ENCODE measurements around the gene NOXA1. TPM values are rescaled to one million over a fixed set of nuclear protein-coding genes. Genes with fewer than 3 reads are reported as not detected.

The NOXA1 gene
- total RNA-seq, 2 donors from 2014 or later: 0.94 to 3.4 TPM

GRCh38 chr9:137392232-137393007 is 30.8 kb upstream of the NOXA1 start:
- Histone ChIP-seq H3K27ac (no peak overlapping the region), H3K4me1 (peaks cover 0 to 12% of the 10 kb centered on the region in 2 donors), H3K4me3 (no peak overlapping the region), H3K9me3 (no peaks in the 10 kb centered on the region), H3K36me3 (no peaks in the 10 kb centered on the region), H3K27me3 (no peaks in the 10 kb centered on the region)
- no peak for DNase-seq (ENCODE audit: low spot score)
- no peak for TF ChIP-seq CTCF (IDR thresholded peaks at IDR 0.05)

GRCh38 chr9:137393176-137394150 is 29.7 kb upstream of the NOXA1 start:
- no peaks in the 10 kb centered on the region for H3K9me3 ChIP-seq
- H3K36me3 ChIP-seq: no peaks in the 10 kb centered on the region
- peaks cover 0 to 2% of the 10 kb centered on the region in 2 donors for H3K4me1 ChIP-seq
- no peaks in the 10 kb centered on the region for H3K27me3 ChIP-seq
- H3K27ac ChIP-seq: no peak overlapping the region
- H3K4me3 ChIP-seq: no peak overlapping the region
- DNase-seq (ENCODE audit: low spot score): no peak
- TF ChIP-seq CTCF (IDR thresholded peaks at IDR 0.05): no peak

DNA sequence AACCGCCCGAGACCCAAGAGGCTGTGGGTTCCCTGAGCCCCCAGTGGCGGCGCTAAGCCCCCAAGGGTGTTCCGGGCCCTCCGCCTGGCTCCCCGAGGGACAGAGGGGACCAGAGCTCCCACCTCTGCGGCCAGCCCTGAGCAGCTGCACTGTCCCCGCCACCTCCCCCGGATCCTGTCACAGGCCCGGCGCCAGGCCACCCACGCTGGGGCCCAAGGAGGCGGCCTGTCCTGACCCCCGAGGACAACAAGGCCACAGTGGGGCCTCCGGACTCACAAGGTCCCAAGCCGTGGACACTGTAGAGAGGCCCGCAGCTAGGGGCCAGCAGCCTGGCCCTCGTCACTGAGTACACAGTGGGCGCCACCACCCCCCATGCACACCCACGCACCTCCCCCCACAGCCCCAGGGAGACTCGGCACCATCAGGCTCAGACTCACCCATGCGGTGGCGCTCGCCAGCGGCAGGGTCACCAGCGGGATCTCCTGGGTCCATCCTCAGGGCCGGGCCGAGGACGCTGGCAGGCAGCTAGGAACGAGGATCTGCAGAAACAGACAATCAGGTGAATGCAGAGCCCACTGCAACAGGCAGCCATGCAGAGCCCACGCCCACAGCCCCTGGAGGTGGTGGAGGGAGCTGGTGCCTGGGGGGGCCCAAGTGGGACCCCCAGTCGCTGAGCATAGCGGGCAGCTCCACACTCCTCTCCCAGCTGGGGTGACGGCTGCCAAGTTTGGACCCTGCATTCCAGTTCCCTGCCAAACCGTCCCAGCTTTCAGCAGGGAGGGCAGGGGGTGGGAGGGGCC is 28.1 kb upstream of the NOXA1 start:
- TF ChIP-seq CTCF (IDR thresholded peaks at IDR 0.05): no peak
- H3K27ac ChIP-seq: no peak overlapping the region
- H3K4me3 ChIP-seq: no peak overlapping the region
- H3K36me3 ChIP-seq: no peaks in the 10 kb centered on the region
- no peaks in the 10 kb centered on the region for H3K9me3 ChIP-seq
- DNase-seq (ENCODE audit: low spot score): no peak
- no peaks in the 10 kb centered on the region for H3K27me3 ChIP-seq
- no peaks in the 10 kb centered on the region for H3K4me1 ChIP-seq

DNA sequence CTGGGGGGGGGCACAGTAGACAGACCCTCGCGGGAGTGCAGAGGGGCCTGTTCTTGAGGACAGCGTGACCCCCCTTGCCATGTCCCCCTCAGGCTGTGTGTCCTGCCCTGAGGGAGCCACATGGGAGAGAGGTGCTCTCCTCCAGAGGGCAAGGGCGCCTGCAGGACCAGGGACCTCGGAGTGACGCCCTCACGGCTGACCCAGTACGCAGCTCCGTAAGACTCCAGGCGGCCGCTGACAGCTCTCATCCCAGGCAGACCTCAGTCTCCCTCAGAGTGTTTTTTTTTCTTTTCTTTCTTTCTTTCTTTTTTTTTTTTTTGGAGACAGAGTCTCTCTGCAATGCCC is 27.6 kb upstream of the NOXA1 start:
- no peaks in the 10 kb centered on the region for H3K36me3 ChIP-seq
- TF ChIP-seq CTCF (IDR thresholded peaks at IDR 0.05): no peak

DNA sequence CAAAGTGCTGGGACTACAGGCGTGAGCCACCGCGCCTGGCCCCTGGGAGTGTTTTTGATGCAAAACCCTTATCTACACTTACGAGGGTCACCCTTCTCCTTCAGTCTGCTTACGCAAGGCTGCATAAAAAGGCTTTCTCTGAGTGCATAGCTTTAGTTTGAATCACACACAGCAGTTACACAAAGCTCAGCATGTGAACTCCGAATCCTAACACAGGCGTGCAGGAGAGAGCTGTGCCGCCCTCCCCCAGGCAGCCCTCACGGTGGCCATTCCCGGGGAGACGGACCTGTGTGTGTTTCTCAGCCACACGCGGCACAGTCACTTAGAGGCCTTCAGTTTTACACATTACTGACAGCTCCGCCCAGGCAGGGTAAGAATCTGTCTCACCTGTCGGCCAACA is 27.0 kb upstream of the NOXA1 start:
- Histone ChIP-seq H3K9me3 (no peaks in the 10 kb centered on the region), H3K27ac (no peak overlapping the region), H3K27me3 (no peaks in the 10 kb centered on the region), H3K4me1 (no peaks in the 10 kb centered on the region), H3K36me3 (no peaks in the 10 kb centered on the region), H3K4me3 (no peak overlapping the region)
- DNase-seq (ENCODE audit: low spot score): no peak
- TF ChIP-seq CTCF (IDR thresholded peaks at IDR 0.05): no peak

More for the DNA sequence above, 27.6 kb upstream of the NOXA1 start:
- Histone ChIP-seq H3K27me3 (no peaks in the 10 kb centered on the region), H3K4me3 (no peak overlapping the region), H3K4me1 (no peaks in the 10 kb centered on the region), H3K9me3 (no peaks in the 10 kb centered on the region), H3K27ac (no peak overlapping the region)
- no peak for DNase-seq (ENCODE audit: low spot score)
